Subcutaneous adipose tissue (tissue), 4 donors: ENCODE measurements around the gene SDCCAG8. TPM values are rescaled to one million over a fixed set of nuclear protein-coding genes. Genes with fewer than 3 reads are reported as not detected.

Source experiments
- total RNA-seq, 4 donors: library from RNA; depleted of rRNA; stranded (reverse); fragments of >200 nt; gene quantifications; one replicate each; pipeline ENCODE4 v1.1.0, GENCODE V29; 2016
- TF ChIP-seq, protein P1 (sequence below): fragments of 450-650 bp; IDR thresholded peaks from one replicate; pipeline ENCODE4 v1.5.1; 2016; ENCODE audit warnings: low read depth, mild to moderate bottlenecking, control low read depth, antibody characterized with exemption, moderate library complexity

SDCCAG8 gene
- total RNA-seq, 4 donors from 2014 or later = 44.6 to 74.5 (median 51.9) TPM

DNA sequence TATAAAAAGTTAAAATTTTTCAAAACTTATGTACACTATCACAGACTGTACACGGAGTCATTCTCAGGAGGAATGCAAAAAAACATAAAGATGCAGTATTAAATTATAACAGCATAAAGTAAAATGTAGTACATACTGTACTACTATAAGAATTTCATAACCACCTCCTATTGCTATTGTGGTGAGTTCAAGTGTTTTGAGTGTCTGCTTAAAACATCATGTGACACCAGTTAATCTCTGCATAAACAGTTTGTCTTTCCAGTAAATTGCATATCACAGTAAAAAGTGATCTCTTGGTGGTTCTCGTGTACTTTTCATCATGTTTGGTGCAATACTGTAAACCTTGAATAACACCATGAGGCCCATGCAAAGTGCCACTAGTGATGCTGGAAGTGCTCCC is 45.2 kb downstream of the SDCCAG8 start:
- TF ChIP-seq, protein P1, sequence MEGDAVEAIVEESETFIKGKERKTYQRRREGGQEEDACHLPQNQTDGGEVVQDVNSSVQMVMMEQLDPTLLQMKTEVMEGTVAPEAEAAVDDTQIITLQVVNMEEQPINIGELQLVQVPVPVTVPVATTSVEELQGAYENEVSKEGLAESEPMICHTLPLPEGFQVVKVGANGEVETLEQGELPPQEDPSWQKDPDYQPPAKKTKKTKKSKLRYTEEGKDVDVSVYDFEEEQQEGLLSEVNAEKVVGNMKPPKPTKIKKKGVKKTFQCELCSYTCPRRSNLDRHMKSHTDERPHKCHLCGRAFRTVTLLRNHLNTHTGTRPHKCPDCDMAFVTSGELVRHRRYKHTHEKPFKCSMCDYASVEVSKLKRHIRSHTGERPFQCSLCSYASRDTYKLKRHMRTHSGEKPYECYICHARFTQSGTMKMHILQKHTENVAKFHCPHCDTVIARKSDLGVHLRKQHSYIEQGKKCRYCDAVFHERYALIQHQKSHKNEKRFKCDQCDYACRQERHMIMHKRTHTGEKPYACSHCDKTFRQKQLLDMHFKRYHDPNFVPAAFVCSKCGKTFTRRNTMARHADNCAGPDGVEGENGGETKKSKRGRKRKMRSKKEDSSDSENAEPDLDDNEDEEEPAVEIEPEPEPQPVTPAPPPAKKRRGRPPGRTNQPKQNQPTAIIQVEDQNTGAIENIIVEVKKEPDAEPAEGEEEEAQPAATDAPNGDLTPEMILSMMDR = no peak

DNA sequence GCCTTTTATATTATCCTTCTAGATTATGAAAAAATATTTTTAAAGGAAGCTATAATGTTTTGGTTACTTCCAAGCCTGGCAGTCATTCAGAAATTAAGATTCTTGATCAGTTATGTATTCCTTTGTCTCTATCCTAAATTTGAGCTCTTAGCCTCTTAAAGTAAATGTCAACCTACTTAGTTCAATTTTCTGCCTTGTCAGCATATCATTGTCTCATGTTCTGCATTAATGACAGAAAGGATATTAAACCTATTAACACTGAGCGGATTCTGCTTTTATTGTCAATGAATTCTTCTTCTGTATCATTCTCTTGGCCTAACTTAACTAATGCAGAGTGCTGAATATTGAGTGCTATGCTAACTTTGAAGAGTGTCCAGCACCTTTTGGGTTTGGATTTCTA is 56.0 kb downstream of the SDCCAG8 start:
- TF ChIP-seq, protein P1 = no peak

DNA sequence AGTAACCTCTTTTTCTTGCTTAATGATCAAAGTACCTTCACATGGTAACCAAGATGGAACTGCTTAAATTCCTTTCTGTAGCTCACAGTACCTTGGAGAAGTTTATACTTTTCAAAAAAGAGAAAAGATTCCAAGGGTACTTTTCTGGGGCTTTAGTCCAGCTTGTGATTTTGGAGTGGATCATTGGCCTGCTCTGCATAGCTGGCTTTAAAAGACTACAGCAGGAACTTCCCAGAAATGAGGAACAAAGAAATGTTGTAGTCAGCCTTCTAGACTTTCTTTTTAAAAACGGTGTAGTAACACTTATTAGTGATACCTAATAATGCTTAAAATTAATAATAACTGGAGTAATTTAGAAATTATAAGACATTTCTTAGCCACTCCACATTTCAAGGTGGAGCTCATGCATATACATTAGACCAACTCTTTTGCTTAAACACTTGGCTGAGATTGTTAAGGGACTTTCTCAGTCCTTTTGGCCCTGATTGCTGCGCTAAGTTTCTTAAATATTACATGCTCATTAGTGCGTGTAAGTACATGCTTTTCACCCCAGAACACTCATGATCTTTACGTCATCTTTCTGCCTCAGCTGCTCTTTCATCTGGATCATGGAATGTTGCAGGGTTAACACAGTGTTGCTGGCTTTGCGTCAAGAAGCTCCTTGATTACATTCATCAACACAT is 57.3 kb downstream of the SDCCAG8 start:
- TF ChIP-seq, protein P1 = no peak

DNA sequence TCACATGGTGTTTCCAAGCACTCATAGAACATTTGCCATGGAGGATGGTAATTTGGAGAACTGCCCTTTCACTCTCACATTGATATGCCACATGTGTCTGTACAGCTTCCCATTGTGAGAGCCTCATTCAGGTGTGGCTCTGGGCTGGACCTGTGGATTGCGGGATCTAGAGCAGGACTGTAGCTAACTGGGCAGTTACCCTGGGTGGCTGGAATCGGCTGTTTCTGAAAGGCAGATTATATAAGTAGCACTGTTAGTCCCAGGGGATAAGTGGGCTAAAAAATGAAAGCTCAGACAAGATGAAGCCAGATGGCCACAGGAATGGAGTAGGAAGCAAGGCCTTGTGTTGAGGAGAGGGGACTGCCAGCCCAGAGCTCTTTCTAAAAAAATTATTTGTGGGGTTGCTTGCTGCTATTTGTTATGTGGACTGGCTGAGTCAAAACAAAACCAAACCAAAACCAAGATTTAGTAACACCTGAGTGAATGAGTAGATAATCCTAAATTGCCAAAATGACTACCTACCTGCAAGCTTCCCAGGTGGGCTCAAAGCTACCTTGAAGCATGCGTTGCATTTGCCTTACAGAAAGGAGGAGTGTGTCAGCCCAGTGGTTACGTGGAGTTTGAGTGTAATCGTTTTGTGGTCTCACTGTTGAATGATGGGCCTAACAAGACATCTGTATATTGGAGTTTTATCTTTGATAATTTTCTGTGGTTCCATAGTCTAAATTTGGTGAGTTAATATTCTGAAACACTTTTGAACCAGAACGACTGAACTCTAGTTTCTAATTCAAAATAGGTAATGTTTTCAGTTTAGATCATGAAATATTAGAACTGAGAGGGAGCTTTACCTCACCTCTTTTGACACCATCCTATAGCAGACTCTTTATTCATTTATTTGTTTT is 58.0 kb downstream of the SDCCAG8 start:
- TF ChIP-seq, protein P1 = no peak

DNA sequence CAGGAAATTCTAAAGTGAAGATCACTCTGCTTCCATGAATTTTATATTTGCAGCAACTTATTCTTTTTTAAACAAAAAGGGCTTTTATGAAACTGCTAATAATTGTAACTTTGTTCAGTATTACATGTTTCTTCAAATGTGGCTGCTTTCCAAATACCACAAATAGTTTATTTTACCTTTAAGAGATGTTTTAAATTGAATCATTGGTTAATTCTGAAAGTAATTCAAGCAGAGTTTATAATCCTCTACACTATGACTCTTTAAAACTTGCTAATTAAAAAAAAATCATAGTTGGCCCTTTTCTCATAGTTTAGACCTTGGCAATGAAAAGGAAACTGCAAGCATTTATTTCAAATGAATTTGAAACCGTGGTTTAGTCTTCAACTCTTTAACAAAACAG is 59.6 kb downstream of the SDCCAG8 start:
- TF ChIP-seq, protein P1 = no peak

DNA sequence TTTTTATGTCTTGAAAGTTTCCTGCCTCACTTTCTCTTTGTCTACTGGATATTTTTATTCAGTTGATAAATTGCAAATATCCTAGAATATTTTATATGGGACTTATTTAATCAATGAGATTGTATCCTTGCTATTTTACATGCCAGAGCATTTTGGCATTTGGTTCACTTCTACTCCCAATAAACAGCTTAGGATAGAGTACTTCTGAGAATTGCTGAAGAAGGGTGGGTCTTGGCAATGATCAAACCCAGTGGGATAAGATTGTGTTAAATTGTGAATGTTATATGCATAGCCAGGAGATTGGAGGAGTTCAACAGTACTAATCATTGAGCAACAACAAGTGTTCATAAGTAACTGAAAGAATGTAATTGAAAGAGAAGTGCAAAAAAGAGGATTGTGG is 60.1 kb downstream of the SDCCAG8 start:
- TF ChIP-seq, protein P1 = no peak

DNA sequence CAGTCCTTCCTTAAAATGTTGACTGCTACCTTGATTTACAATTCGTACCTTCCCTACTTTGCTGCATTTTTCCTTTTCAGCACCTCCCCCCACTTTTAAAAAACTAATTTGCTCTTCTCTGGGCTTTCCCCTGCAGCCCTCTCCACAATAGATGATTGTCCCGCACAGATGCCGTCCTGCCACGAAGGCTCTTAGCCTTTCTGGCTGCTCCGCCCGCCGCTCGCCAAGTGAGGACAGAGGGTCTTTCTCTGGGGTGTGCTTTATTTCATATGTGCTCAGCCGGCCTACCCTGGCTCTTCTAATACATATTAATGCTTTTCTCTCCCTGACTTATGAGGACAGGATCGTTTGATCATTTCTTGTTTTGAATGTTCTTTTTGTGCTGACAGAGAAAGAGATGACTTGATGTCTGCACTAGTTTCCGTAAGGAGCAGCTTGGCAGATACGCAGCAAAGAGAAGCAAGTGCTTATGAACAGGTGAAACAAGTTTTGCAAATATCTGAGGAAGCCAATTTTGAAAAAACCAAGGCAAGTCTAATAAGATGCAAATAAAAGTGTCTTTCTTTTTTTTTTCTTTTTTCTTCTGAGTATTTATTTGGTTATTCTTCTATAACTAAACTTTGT is 60.6 kb downstream of the SDCCAG8 start:
- TF ChIP-seq, protein P1 = no peak
